HepG2 (cell line): Measurements from ENCODE around the gene TCF25. TPM values are rescaled to one million over a fixed set of nuclear protein-coding genes. Genes with fewer than 3 reads are reported as not detected.

Experiments
- CEBPZ ChIP-seq: IDR thresholded peaks from 2 replicates; pipeline ENCODE4 v1.6.1; 2012; ENCODE audit warnings: low read length, improper control_type of control experiment
- ERF ChIP-seq: IDR thresholded peaks from 2 replicates; pipeline ENCODE4 v1.6.1; 2018; ENCODE audit warnings: missing biosample characterization, missing genetic modification reagents
- ETV6 ChIP-seq: sonication (generic); formaldehyde crosslinking; conservative IDR thresholded peaks from 2 replicates; pipeline ENCODE4 v1.4.0; 2020; ENCODE audit warnings: missing genetic modification reagents
- FOXJ3 ChIP-seq: sonication (generic); formaldehyde crosslinking; IDR thresholded peaks from 2 replicates; pipeline ENCODE4 v1.4.0; 2020; ENCODE audit warnings: missing genetic modification reagents, mild to moderate bottlenecking, borderline replicate concordance
- GLI4 ChIP-seq: sonication (generic); formaldehyde crosslinking; IDR thresholded peaks from 2 replicates; pipeline ENCODE4 v1.5.1; 2020; ENCODE audit warnings: missing genetic modification reagents, mild to moderate bottlenecking, moderate library complexity, borderline replicate concordance
- HOMEZ ChIP-seq: IDR thresholded peaks from 2 replicates; pipeline ENCODE4 v1.6.1; 2016; ENCODE audit warnings: low read depth
- KDM2A ChIP-seq: sonication (generic); formaldehyde crosslinking; IDR thresholded peaks from 2 replicates; pipeline ENCODE4 v1.4.0; 2020; ENCODE audit warnings: low read depth, missing genetic modification reagents, borderline replicate concordance
- KDM3A ChIP-seq: IDR thresholded peaks from 2 replicates; pipeline ENCODE4 v1.6.1; 2018; ENCODE audit warnings: low read depth, missing compliant biosample characterization
- MAFG ChIP-seq: sonication (generic); formaldehyde crosslinking; IDR thresholded peaks from 2 replicates; pipeline ENCODE4 v1.5.1; 2020; ENCODE audit warnings: mild to moderate bottlenecking, missing genetic modification reagents
- MTA1 ChIP-seq: sonication (generic); formaldehyde crosslinking; IDR thresholded peaks from 2 replicates; pipeline ENCODE4 v1.4.0; 2020; ENCODE audit warnings: missing genetic modification reagents, mild to moderate bottlenecking, borderline replicate concordance
- NCOA1 ChIP-seq: sonication (generic); formaldehyde crosslinking; IDR thresholded peaks from 2 replicates; pipeline ENCODE4 v1.9.0; 2021; ENCODE audit warnings: missing genetic modification reagents
- NFIC ChIP-seq: IDR thresholded peaks from 2 replicates; pipeline ENCODE4 v1.6.1; 2012; ENCODE audit warnings: mild to moderate bottlenecking, low read length, inconsistent platforms
- NFYB ChIP-seq: sonication (generic); formaldehyde crosslinking; IDR thresholded peaks from 2 replicates; pipeline ENCODE4 v1.4.0; 2020; ENCODE audit warnings: missing genetic modification reagents
- NR2F1 ChIP-seq, 2 experiments: fragments of 450-650 bp in 1 of 2; formaldehyde crosslinking in 1 of 2; IDR thresholded peaks; 2 replicates each; pipeline versions ENCODE4 v1.5.0 to v1.6.1; 2016 to 2020; ENCODE audit warnings: mild to moderate bottlenecking in 1 of 2, missing compliant biosample characterization in 1 of 2, missing genetic modification reagents in 1 of 2, moderate library complexity in 1 of 2
- RAD21 ChIP-seq: fragments of 450-650 bp; formaldehyde crosslinking; IDR thresholded peaks from 2 replicates; pipeline ENCODE4 v1.5.0; 2020; ENCODE audit warnings: mild to moderate bottlenecking
- RFXAP ChIP-seq: sonication (generic); formaldehyde crosslinking; IDR thresholded peaks from 2 replicates; pipeline ENCODE4 v1.4.0; 2020; ENCODE audit warnings: missing genetic modification reagents, borderline replicate concordance
- SKI ChIP-seq: fragments of 450-650 bp; IDR thresholded peaks from one replicate; pipeline ENCODE4 v1.6.1; 2018; ENCODE audit warnings: mild to moderate bottlenecking; ENCODE audit not compliant: partially characterized antibody
- TBL1XR1 ChIP-seq: fragments of 150-350 bp; IDR thresholded peaks from 2 replicates; pipeline ENCODE4 v1.6.1; 2014; ENCODE audit warnings: borderline replicate concordance, low read length; ENCODE audit not compliant: partially characterized antibody
- TBX3 ChIP-seq: fragments of 450-650 bp; IDR thresholded peaks from 2 replicates; pipeline ENCODE4 v1.6.1; 2017; ENCODE audit warnings: antibody characterized with exemption, mild to moderate bottlenecking, inconsistent platforms, borderline replicate concordance
- TRIM22 ChIP-seq: fragments of 450-650 bp; IDR thresholded peaks from 2 replicates; pipeline ENCODE4 v1.6.1; 2017
- U2AF2 ChIP-seq: fragments of 200-400 bp; formaldehyde crosslinking; IDR thresholded peaks from 2 replicates; pipeline ENCODE4 v1.6.1; 2017; ENCODE audit warnings: low read depth, mild to moderate bottlenecking, low read length
- ZNF160 ChIP-seq: sonication (generic); formaldehyde crosslinking; IDR thresholded peaks from 2 replicates; pipeline ENCODE4 v1.8.0; 2022; ENCODE audit warnings: mild to moderate bottlenecking, inconsistent platforms, missing genetic modification reagents
- ZNF205 ChIP-seq: IDR thresholded peaks from 2 replicates; pipeline ENCODE4 v1.6.1; 2018; ENCODE audit warnings: missing biosample characterization, missing genetic modification reagents
- ZNF235 ChIP-seq: sonication (generic); formaldehyde crosslinking; IDR thresholded peaks from 2 replicates; pipeline ENCODE4 v1.8.1; 2023; ENCODE audit warnings: mild to moderate bottlenecking, missing genetic modification reagents, borderline replicate concordance
- ZNF589 ChIP-seq: sonication (generic); formaldehyde crosslinking; conservative IDR thresholded peaks from 2 replicates; pipeline ENCODE4 v1.8.0; 2022; ENCODE audit warnings: mild to moderate bottlenecking, moderate library complexity, missing genetic modification reagents
- ZNF720 ChIP-seq: sonication (generic); formaldehyde crosslinking; IDR thresholded peaks from 2 replicates; pipeline ENCODE4 v1.4.0; 2020; ENCODE audit warnings: missing genetic modification reagents
- polyA plus RNA-seq, 8 experiments: library from polyadenylated mRNA; depleted of rRNA in 3 of 8; stranded (reverse) in 7 of 8; unstranded in 1 of 8; fragments of >200 nt; fragmentation: Illumina TruSeq in 4 of 8; extraction: Trizol in 4 of 8; gene quantifications; 2 replicates each; pipeline versions ENCODE4 v1.2.1 to v1.2.3, GENCODE V29; 2011 to 2016; ENCODE audit warnings: low read depth in 4 of 8, missing spikeins in 1 of 8, mixed read lengths in 1 of 8; ENCODE audit not compliant: insufficient read depth in 1 of 8
- total RNA-seq, 5 experiments: library from RNA; depleted of rRNA; stranded (reverse); fragments of >200 nt; fragmentation: Illumina TruSeq; extraction: Trizol; gene quantifications; 2 replicates each; pipeline ENCODE4 v1.2.3, GENCODE V29; 2016; ENCODE audit warnings: low read depth in 1 of 5

The TCF25 gene
- total and polyA plus RNA-seq, 2 of the 13 experiments (the other 11 are each of a cell fraction or from before 2014, with no cell fraction given) = 138 to 206 TPM

GRCh38 chr16:89922884-89923639 lies 49.7 kb downstream of the TCF25 start, which contains the start of gene TUBB3 (continued):
- TF ChIP-seq TRIM22 (no peak), NFYB (peak; percentile 75), SKI (peak; percentile 20), HOMEZ (CRISPR knock-in tag) (no peak), RAD21 (peak; percentile 64), ZNF235 (CRISPR knock-in tag) (0 out of 2 replicates have a peak, but pooled peaks have one; percentile 56), ZNF160 (CRISPR knock-in tag) (peak; percentile 62; the same call in 1 of the 2 replicates), NR2F1 (CRISPR knock-in tag; IDR thresholded peaks at IDR 0.05) (no peak), FOXJ3 (CRISPR knock-in tag) (no peak), NCOA1 (no peak), CEBPZ (no peak), U2AF2 (no peak), NFIC (no peak), TBX3 (no peak), ERF (CRISPR knock-in tag) (no peak), RFXAP (CRISPR knock-in tag) (no peak), ZNF205 (CRISPR knock-in tag) (no peak), ZNF589 (CRISPR knock-in tag) (0 out of 2 replicates have a peak, but pooled peaks have one; percentile 10), ETV6 (CRISPR knock-in tag) (peak; percentile 74; the same call in 1 of the 2 replicates), KDM2A (CRISPR knock-in tag) (peak; percentile 28), GLI4 (peak; percentile 59; the same call in 1 of the 2 replicates), ZNF720 (CRISPR knock-in tag) (no peak), MTA1 (no peak), MAFG (CRISPR knock-in tag) (no peak), TBL1XR1 (no peak), KDM3A (CRISPR knock-in tag) (no peak)
